C1 segment of cervical spinal cord (tissue), 14 donors: ENCODE data around the gene GALNT3.

Experiments used
- DNase-seq, 14 donors: peaks; one replicate each; lab custom pipeline; 2025; lab: John Stamatoyannopoulos, UW

Gene GALNT3

GRCh38 chr2:165746501-165746900 is 47.5 kb downstream of the GALNT3 start:
- no peak for DNase-seq

GRCh38 chr2:165745916-165746315 is 48.1 kb downstream of the GALNT3 start:
- peak in 11 of 14 donors; percentile 1 to 27 (median 4) for DNase-seq

- DNase-seq, result no peak
Observed at GRCh38 chr2:165743442-165743841, 50.6 kb downstream of the GALNT3 start.

GRCh38 chr2:165725421-165725820 is 68.6 kb downstream of the GALNT3 start:
- no peak for DNase-seq

GRCh38 chr2:165720511-165720910 is 73.5 kb downstream of the GALNT3 start:
- no peak for DNase-seq

GRCh38 chr2:165718610-165719210 is 75.3 kb downstream of the GALNT3 start:
- DNase-seq, result peak in 9 of 14 donors; percentile 5 to 57 (median 8)

GRCh38 chr2:165716091-165716490 is 78.0 kb downstream of the GALNT3 start:
- DNase-seq, result no peak

- no peak for DNase-seq
Observed at GRCh38 chr2:165706960-165707487, 87.0 kb downstream of the GALNT3 start.

- DNase-seq, result no peak
Observed at GRCh38 chr2:165701147-165701546, 92.9 kb downstream of the GALNT3 start.

- peak in 1 of 14 donors; percentile 15 for DNase-seq
Observed at GRCh38 chr2:165700531-165700930, 93.5 kb downstream of the GALNT3 start.

- no peak for DNase-seq
Observed at GRCh38 chr2:165699946-165700345, 94.1 kb downstream of the GALNT3 start.

- DNase-seq, result peak in 4 of 14 donors; percentile 8 to 18 (median 16)
Observed at GRCh38 chr2:165698444-165698884, 95.6 kb downstream of the GALNT3 start.

- DNase-seq, result no peak
Observed at GRCh38 chr2:165697748-165698443, 96.2 kb downstream of the GALNT3 start.
